ENCODE data around the gene UBE2J2. TPM values are rescaled to one million over a fixed set of nuclear protein-coding genes. Genes with fewer than 3 reads are reported as not detected.

The UBE2J2 gene
- total RNA-seq, 3 donors from 2014 or later = 37.0 to 39.8 (median 37.4) TPM

GRCh38 chr1:1291023-1291528, 17.4 kb upstream of the UBE2J2 start:
- no peaks in the 10 kb centered on the region for H3K36me3 ChIP-seq
- intact Hi-C loops (cut with DNase I; ENCODE audit: low total_unique reads) = loop anchor here (5.0 kb wide), 1 partner anchor 169 kb away; no protein-coding TSS in a partner anchor
- H3K4me1 ChIP-seq = peaks cover 0 to 10% of the 10 kb centered on the region in 2 donors
- TF ChIP-seq CTCF (IDR thresholded peaks at IDR 0.05) (no peak), POLR2AphosphoS5 (IDR thresholded peaks at IDR 0.05) (no peak), POLR2A (IDR thresholded peaks at IDR 0.05) (no peak)
- no peaks in the 10 kb centered on the region for H3K9me3 ChIP-seq
- peaks cover 0 to 18% of the 10 kb centered on the region in 2 donors for H3K27me3 ChIP-seq
- H3K4me3 ChIP-seq = no peak overlapping the region
- no peak for DNase-seq (ENCODE audit: low spot score in 2 of 2)
- H3K27ac ChIP-seq = no peak overlapping the region

GRCh38 chr1:1290238-1290731, 16.6 kb upstream of the UBE2J2 start:
- no peak overlapping the region for H3K27ac ChIP-seq
- no peak for DNase-seq (ENCODE audit: low spot score in 2 of 2)
- peaks cover 0 to 10% of the 10 kb centered on the region in 2 donors for H3K4me1 ChIP-seq
- H3K27me3 ChIP-seq = peaks cover 0 to 26% of the 10 kb centered on the region in 2 donors
- H3K9me3 ChIP-seq = no peaks in the 10 kb centered on the region
- intact Hi-C loops (cut with DNase I; ENCODE audit: low total_unique reads) = loop anchor here (5.0 kb wide), 1 partner anchor 168 kb away; no protein-coding TSS in a partner anchor
- TF ChIP-seq CTCF (IDR thresholded peaks at IDR 0.05) = peak; percentile 49 to 83 (median 64)
- no peak for TF ChIP-seq POLR2AphosphoS5 (IDR thresholded peaks at IDR 0.05)
- H3K36me3 ChIP-seq = no peaks in the 10 kb centered on the region
- H3K4me3 ChIP-seq = no peak overlapping the region

GRCh38 chr1:1287288-1288110, 13.8 kb upstream of the UBE2J2 start:
- Histone ChIP-seq H3K4me1 (peaks cover 0 to 10% of the 10 kb centered on the region in 2 donors), H3K9me3 (no peaks in the 10 kb centered on the region), H3K36me3 (no peaks in the 10 kb centered on the region), H3K4me3 (no peak overlapping the region), H3K27ac (no peak overlapping the region), H3K27me3 (peaks cover 0 to 35% of the 10 kb centered on the region in 2 donors)
- DNase-seq (ENCODE audit: low spot score in 2 of 2) = no peak
- TF ChIP-seq POLR2A (IDR thresholded peaks at IDR 0.05) (no peak), CTCF (IDR thresholded peaks at IDR 0.05) (no peak), POLR2AphosphoS5 (IDR thresholded peaks at IDR 0.05) (no peak)
- intact Hi-C loops (cut with DNase I; ENCODE audit: low total_unique reads) = no loop called here

- H3K27me3 ChIP-seq = peaks cover 0 to 35% of the 10 kb centered on the region in 2 donors
- H3K36me3 ChIP-seq = no peaks in the 10 kb centered on the region
- H3K27ac ChIP-seq = no peak overlapping the region
- TF ChIP-seq CTCF (IDR thresholded peaks at IDR 0.05) = no peak
- TF ChIP-seq POLR2A (IDR thresholded peaks at IDR 0.05) = no peak
- no peak for TF ChIP-seq POLR2AphosphoS5 (IDR thresholded peaks at IDR 0.05)
- intact Hi-C loops (cut with DNase I; ENCODE audit: low total_unique reads) = no loop called here
- DNase-seq (ENCODE audit: low spot score in 2 of 2) = no peak
- H3K4me3 ChIP-seq = no peak overlapping the region
- peaks cover 0 to 10% of the 10 kb centered on the region in 2 donors for H3K4me1 ChIP-seq
- no peaks in the 10 kb centered on the region for H3K9me3 ChIP-seq
These were observed 12.9 kb upstream of the UBE2J2 start for GRCh38 chr1:1286313-1287261.
